ENCODE results near the gene RPS6KA4.

RPS6KA4 gene

DNA sequence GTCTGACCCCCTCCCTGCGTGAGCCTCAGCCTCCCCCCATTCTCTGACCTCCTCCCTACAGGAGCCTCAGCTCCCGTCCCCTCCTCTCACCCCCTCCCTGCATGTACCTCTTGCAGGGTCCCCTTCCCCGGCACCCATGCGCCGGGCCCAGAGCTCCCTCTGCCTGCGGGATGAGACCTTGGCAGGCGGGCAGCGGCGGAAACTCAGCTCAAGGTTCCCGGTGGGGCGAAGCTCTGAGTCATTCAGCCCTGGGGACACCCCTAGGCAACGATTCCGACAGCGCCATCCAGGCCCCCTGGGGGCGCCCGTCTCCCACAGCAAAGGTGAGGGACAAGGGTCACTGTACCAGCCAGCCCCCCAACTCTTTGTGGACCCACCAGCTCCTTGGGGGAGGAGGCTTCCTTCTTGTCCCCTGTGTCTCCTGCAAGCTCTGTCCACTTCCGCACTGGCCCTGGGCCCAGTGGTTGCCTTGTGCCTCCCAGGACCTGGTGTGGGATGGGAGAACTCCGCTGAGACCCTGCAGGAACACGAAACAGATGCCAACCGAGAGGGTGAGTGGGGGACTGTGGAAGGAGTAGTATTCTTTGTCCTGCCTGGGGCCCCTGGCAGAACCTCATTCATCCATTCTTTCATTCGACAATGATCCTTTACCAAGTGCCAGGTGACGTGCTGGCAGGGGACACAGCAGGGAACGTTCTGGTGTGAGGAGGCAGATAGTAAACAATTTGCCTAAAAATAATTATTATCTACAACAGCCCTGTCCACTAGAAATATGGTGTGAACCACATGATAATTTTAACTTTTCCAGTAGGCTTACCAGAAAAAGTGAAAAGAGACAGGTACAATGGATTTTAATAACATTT is 3.7 kb upstream of the RPS6KA4 start:
- H3K4me1 ChIP-seq (ENCODE audit: control insufficient read depth, insufficient read depth, low read length) = peaks cover 7% of the 10 kb centered on the region
- H3K27ac ChIP-seq (ENCODE audit: low read depth, low read length) = peak overlapping the region; percentile 15
- no peaks in the 10 kb centered on the region for H3K36me3 ChIP-seq (ENCODE audit: control insufficient read depth, insufficient read depth, low read length)
- H3K9ac ChIP-seq (ENCODE audit: low read length) = no peak overlapping the region
- no peaks in the 10 kb centered on the region for H3K27me3 ChIP-seq (ENCODE audit: control insufficient read depth, insufficient read depth, low read length)
- peak overlapping the region; percentile 17 for H3K4me3 ChIP-seq (ENCODE audit: low read length)

GRCh38 chr11:64356498-64357411 is 2.2 kb upstream of the RPS6KA4 start:
- H3K4me1 ChIP-seq (ENCODE audit: control insufficient read depth, insufficient read depth, low read length) = peaks cover 7% of the 10 kb centered on the region
- no peak overlapping the region for H3K4me3 ChIP-seq (ENCODE audit: low read length)
- no peak overlapping the region for H3K27ac ChIP-seq (ENCODE audit: low read depth, low read length)
- H3K9ac ChIP-seq (ENCODE audit: low read length) = no peak overlapping the region
- no peaks in the 10 kb centered on the region for H3K27me3 ChIP-seq (ENCODE audit: control insufficient read depth, insufficient read depth, low read length)
- peaks cover 5% of the 10 kb centered on the region for H3K36me3 ChIP-seq (ENCODE audit: control insufficient read depth, insufficient read depth, low read length)

- Histone ChIP-seq H3K4me3 (ENCODE audit: low read length) (no peak overlapping the region), H3K9ac (ENCODE audit: low read length) (no peak overlapping the region), H3K27me3 (ENCODE audit: control insufficient read depth, insufficient read depth, low read length) (no peaks in the 10 kb centered on the region), H3K36me3 (ENCODE audit: control insufficient read depth, insufficient read depth, low read length) (peaks cover 11% of the 10 kb centered on the region), H3K4me1 (ENCODE audit: control insufficient read depth, insufficient read depth, low read length) (peaks cover 7% of the 10 kb centered on the region), H3K27ac (ENCODE audit: low read depth, low read length) (no peak overlapping the region)
Measured at GRCh38 chr11:64357446-64357845, 1.5 kb upstream of the RPS6KA4 start.

GRCh38 chr11:64357904-64358535 is 942 bp upstream of the RPS6KA4 start:
- H3K4me3 ChIP-seq (ENCODE audit: low read length) = peak overlapping the region; percentile 49
- no peaks in the 10 kb centered on the region for H3K27me3 ChIP-seq (ENCODE audit: control insufficient read depth, insufficient read depth, low read length)
- peaks cover 13% of the 10 kb centered on the region for H3K36me3 ChIP-seq (ENCODE audit: control insufficient read depth, insufficient read depth, low read length)
- peaks cover 7% of the 10 kb centered on the region for H3K4me1 ChIP-seq (ENCODE audit: control insufficient read depth, insufficient read depth, low read length)
- H3K27ac ChIP-seq (ENCODE audit: low read depth, low read length) = no peak overlapping the region
- H3K9ac ChIP-seq (ENCODE audit: low read length) = no peak overlapping the region

GRCh38 chr11:64358536-64358906 is 441 bp upstream of the RPS6KA4 start:
- no peaks in the 10 kb centered on the region for H3K27me3 ChIP-seq (ENCODE audit: control insufficient read depth, insufficient read depth, low read length)
- H3K4me1 ChIP-seq (ENCODE audit: control insufficient read depth, insufficient read depth, low read length) = peaks cover 7% of the 10 kb centered on the region
- H3K36me3 ChIP-seq (ENCODE audit: control insufficient read depth, insufficient read depth, low read length) = peaks cover 17% of the 10 kb centered on the region
- H3K9ac ChIP-seq (ENCODE audit: low read length) = peak overlapping the region; percentile 49
- peak overlapping the region; percentile 49 for H3K4me3 ChIP-seq (ENCODE audit: low read length)
- H3K27ac ChIP-seq (ENCODE audit: low read depth, low read length) = peak overlapping the region; percentile 70

- H3K4me1 ChIP-seq (ENCODE audit: control insufficient read depth, insufficient read depth, low read length) = peaks cover 7% of the 10 kb centered on the region
- H3K27ac ChIP-seq (ENCODE audit: low read depth, low read length) = no peak overlapping the region
- H3K9ac ChIP-seq (ENCODE audit: low read length) = peak overlapping the region; percentile 82
- H3K36me3 ChIP-seq (ENCODE audit: control insufficient read depth, insufficient read depth, low read length) = peaks cover 17% of the 10 kb centered on the region
- H3K27me3 ChIP-seq (ENCODE audit: control insufficient read depth, insufficient read depth, low read length) = no peaks in the 10 kb centered on the region
- H3K4me3 ChIP-seq (ENCODE audit: low read length) = peak overlapping the region; percentile 81
Measured at GRCh38 chr11:64359712-64360445, 917 bp downstream of the RPS6KA4 start.

GRCh38 chr11:64360448-64360921 is 1.5 kb downstream of the RPS6KA4 start:
- H3K9ac ChIP-seq (ENCODE audit: low read length) = no peak overlapping the region
- no peak overlapping the region for H3K4me3 ChIP-seq (ENCODE audit: low read length)
- H3K4me1 ChIP-seq (ENCODE audit: control insufficient read depth, insufficient read depth, low read length) = peaks cover 4% of the 10 kb centered on the region
- H3K27ac ChIP-seq (ENCODE audit: low read depth, low read length) = no peak overlapping the region
- H3K36me3 ChIP-seq (ENCODE audit: control insufficient read depth, insufficient read depth, low read length) = peaks cover 19% of the 10 kb centered on the region
- no peaks in the 10 kb centered on the region for H3K27me3 ChIP-seq (ENCODE audit: control insufficient read depth, insufficient read depth, low read length)

- Histone ChIP-seq H3K27ac (ENCODE audit: low read depth, low read length) (no peak overlapping the region), H3K27me3 (ENCODE audit: control insufficient read depth, insufficient read depth, low read length) (no peaks in the 10 kb centered on the region), H3K4me1 (ENCODE audit: control insufficient read depth, insufficient read depth, low read length) (peaks cover 3% of the 10 kb centered on the region), H3K9ac (ENCODE audit: low read length) (no peak overlapping the region), H3K4me3 (ENCODE audit: low read length) (no peak overlapping the region), H3K36me3 (ENCODE audit: control insufficient read depth, insufficient read depth, low read length) (peaks cover 23% of the 10 kb centered on the region)
Measured at GRCh38 chr11:64361659-64362058, 2.7 kb downstream of the RPS6KA4 start.

- Histone ChIP-seq H3K36me3 (ENCODE audit: control insufficient read depth, insufficient read depth, low read length) (peaks cover 26% of the 10 kb centered on the region), H3K4me3 (ENCODE audit: low read length) (no peak overlapping the region), H3K27ac (ENCODE audit: low read depth, low read length) (no peak overlapping the region), H3K27me3 (ENCODE audit: control insufficient read depth, insufficient read depth, low read length) (no peaks in the 10 kb centered on the region), H3K4me1 (ENCODE audit: control insufficient read depth, insufficient read depth, low read length) (peaks cover 3% of the 10 kb centered on the region), H3K9ac (ENCODE audit: low read length) (no peak overlapping the region)
Measured at GRCh38 chr11:64362339-64362738, 3.4 kb downstream of the RPS6KA4 start.

DNA sequence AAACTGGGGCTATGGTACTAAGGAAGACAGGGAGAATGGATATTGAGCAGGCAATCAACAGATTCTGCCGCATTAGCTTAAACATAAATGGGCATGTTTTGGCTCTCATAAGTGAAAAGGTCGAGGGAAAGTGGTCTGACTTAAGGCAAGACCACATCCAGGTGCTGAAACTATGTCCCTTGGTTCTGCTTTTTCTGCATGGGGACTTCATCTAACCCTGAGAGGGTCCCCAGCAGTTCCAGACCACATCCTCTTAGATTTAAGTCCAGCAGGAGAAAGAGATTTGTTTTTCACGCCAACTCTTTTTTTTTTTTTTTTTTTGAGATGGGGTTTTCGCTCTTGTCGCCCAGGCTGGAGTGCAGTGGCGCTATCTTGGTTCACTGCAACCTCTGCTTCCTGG is 5.5 kb downstream of the RPS6KA4 start:
- H3K4me3 ChIP-seq (ENCODE audit: low read length) = no peak overlapping the region
- H3K36me3 ChIP-seq (ENCODE audit: control insufficient read depth, insufficient read depth, low read length) = peaks cover 31% of the 10 kb centered on the region
- no peak overlapping the region for H3K9ac ChIP-seq (ENCODE audit: low read length)
- no peak overlapping the region for H3K27ac ChIP-seq (ENCODE audit: low read depth, low read length)
- no peaks in the 10 kb centered on the region for H3K27me3 ChIP-seq (ENCODE audit: control insufficient read depth, insufficient read depth, low read length)
- no peaks in the 10 kb centered on the region for H3K4me1 ChIP-seq (ENCODE audit: control insufficient read depth, insufficient read depth, low read length)

- Histone ChIP-seq H3K27ac (ENCODE audit: low read depth, low read length) (no peak overlapping the region), H3K4me3 (ENCODE audit: low read length) (no peak overlapping the region), H3K4me1 (ENCODE audit: control insufficient read depth, insufficient read depth, low read length) (no peaks in the 10 kb centered on the region), H3K36me3 (ENCODE audit: control insufficient read depth, insufficient read depth, low read length) (peaks cover 33% of the 10 kb centered on the region), H3K9ac (ENCODE audit: low read length) (no peak overlapping the region), H3K27me3 (ENCODE audit: control insufficient read depth, insufficient read depth, low read length) (no peaks in the 10 kb centered on the region)
Measured at GRCh38 chr11:64364911-64365310, 5.9 kb downstream of the RPS6KA4 start.
